Activated CD4-positive, alpha-beta T cell treated with anti-CD3 and anti-CD28 coated beads, Interleukin-2, Interleukin-4, amounts not matched to agents 100 ng/mL and 50 ng/mL, durations not matched to agents 16 hours and 8 hours (primary cell): ENCODE measurements around the gene GLI2.

Experiments used
- DNase-seq: peaks from one replicate; pipeline ENCODE4 v3.0.0-alpha.2; 2020; ENCODE audit warnings: low spot score

Gene GLI2

DNA sequence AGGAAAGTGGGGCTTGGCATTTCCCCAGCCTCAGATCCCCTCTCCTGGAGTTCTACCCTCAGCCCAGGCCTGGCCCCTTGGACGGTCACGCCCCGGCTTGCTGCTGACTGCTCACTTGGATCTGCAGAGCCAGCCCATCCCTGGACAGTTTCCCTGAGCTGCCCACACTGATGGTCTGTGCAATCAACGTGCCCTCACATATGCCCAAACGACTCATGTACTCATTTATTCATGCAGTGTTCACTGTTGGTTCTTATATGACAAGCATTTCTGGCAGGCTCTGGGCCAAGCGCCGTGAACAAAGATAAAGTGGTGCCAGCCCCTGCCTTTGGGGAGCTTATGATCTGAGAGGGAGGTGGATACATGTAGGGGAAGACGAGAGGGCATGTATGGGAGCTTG, 20.3 kb upstream of the GLI2 start:
- DNase-seq, result no peak

DNA sequence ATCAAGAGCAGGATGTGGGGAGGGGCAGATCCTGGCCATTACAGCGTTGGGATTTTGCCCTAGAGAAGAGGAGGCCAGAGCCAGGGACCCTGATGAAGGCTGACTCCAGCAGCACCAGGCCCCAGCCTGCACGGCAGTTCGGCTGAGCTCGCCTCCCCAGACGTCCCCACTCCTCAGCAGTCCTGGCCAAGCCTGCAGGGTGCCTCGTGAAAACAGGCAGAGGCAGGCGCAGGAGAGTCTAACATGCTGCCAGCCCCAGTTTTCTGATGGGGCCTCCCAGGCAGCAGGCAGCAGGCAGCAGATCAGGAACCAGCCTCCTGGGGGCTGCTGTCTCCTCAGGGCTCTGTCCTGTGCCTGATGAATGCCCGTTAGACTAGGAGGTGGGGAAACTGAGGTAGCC, 19.7 kb upstream of the GLI2 start:
- DNase-seq, result no peak

DNA sequence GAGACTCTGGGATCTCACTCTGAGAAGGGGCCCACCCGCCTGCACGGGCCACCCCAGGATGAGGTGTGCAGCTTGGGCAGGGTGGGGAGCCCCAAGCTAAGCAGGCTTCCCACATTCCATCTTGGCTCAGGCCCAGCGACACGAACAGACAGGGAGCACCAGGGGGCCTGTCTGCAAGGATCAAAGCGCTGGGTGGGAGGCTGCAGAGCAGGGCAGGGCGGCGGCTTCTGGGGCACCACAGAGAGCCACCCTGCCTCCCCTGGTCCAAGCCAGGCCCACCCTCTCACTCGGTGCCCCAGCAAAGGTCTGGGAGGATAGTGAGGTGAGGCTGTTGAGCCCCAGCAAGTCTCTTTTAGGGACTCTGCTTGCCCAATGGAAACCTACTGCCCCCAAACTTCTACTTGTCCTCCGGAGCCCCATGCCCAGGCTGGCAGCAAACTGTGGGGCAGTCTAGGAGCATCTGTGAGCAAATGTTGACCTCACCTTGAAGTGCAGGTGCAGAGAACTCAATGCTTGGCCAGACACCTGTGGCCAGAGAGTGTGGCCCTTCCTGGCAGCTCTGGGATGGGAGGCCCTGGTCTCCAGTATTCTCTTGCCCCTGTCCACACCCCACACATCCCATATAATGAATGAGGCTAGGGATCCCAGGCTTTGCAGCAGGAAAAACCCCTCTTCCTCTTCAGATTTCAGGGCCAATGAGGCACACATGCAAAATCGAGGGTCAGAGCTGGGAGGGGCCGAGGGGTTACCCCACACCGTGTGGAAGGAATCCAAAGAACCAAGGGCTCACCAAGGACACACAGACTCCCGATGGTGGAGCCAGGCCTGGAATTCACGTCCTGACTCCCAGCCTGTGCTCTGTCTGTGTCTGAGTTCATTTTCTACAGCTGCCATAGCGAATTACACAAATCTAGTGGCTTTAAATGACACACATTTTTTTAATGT, 18.8 kb upstream of the GLI2 start:
- DNase-seq, result no peak

DNA sequence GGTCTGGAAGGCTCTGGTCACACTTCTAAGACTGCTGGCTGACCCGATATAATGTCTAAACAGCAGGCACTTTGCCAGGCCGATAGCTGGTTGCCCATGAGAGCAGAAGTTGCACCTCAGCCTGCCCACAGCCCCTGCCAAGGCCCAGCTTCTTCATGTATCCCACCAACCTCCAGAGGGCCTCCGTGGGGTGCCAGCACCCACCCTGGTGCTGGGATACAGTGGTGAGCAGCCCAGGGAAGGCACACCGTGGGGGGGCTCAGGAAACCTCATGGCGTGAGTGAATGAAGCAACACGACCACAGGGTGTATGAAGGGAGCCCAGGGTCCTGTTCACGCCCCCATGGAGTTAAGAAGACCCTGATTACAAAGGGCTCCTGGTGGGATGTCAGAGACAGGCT, 16.2 kb upstream of the GLI2 start:
- DNase-seq, result no peak

DNA sequence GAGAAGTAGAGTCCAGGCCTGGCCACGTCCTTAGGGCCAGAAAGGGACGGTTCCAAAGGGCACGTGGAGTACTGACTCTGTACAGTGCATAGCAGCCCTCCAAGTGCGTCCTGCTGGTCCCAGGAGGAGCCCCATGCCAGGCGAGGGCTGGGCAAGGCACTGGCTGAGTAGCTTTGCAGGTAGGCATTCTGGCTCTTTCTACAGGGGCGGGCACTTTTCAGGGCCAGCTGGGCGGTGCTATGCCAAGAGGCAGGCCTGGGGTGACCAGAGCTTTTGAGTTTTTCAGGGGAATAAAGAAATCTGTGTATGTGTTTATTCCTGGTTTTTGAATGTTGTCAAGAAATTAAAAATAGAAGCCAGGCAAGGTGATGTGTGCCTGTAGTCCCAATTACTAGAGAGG, 15.4 kb upstream of the GLI2 start:
- DNase-seq, result no peak

DNA sequence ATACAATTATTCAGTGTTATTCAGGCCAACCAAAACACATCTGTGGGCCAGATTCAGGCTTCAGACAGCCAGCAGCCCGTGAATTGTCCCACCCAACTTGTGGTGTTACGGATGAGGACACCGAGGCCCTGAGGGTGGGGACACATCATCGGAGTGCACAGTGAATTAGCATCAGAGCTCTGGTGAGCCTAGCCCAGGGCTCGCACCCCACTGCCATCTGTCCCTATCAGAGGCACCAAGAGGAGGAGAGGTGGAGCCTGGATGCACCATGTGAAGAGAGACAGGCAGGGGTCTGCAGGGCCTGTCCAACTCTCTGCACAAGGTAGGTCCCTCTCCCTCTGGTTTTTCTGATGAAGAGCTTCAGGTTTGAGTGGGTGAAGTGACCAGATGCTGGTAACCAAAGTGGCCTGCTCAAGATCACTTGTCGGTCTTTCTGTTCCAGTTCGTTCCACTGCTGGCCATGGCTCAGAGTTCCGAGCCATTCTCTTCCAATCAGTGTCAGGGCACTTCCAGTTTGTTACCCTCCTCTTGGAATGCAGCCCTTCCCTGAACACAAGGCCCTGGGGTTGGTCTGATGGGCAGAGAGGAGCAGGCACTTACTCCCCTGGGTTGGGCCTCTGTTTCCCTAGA, 14.8 kb upstream of the GLI2 start:
- DNase-seq, result no peak

DNA sequence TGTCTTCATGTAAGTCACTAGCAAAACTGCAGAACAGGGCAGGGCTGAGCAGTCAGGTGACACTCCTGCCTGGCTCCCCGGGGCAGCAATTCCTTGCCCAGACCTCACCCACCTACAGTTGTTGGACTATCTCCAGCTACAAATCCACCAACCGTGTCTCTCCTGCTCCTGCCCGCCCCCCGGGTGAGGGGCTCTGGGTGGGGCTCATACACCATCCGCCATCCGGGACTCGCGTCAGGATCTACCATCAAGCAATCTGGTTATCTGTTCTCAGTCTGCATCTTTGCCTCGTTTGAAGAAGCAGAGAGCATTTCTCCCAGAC, 13.5 kb upstream of the GLI2 start:
- DNase-seq, result no peak

DNA sequence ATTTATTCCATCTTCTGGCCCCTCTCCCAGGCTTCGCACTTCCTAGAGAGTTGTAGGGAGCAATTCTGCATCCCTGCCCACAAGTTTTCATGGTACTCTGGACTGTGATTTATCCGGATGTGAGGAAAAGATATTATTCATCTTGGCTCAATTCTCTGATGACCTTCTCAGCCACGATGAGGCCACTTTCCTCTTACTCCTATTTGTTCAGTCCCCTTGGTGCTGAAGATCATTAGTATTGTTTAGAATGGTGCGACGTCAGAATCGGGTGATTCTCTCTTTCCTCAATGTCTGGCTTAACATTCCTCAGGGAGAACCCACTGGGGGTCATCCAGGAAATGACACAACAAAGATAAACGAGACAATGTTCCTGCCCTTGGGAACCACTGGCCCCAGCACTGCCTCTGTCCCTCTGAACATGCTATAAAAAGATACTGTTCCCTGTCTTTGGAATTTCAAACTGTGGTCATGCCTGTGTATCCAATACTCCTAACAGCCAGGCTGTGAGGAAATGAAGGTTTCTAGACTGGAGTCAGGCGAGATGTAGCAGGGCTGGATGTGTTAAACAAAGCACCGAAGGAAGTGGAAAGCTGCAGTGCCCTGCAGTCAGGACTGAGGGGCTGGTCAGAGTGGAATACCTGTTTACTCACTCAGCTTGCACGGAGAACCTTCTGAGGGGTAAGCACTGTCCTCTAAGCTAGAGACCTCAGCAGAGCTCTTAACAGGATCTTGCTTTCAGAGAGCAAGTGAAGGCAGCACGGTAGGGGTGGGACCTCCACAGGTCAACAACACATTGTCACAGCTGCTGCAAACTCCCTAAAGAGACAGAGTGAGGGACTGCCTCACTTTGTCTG, 12.9 kb upstream of the GLI2 start:
- no peak for DNase-seq

DNA sequence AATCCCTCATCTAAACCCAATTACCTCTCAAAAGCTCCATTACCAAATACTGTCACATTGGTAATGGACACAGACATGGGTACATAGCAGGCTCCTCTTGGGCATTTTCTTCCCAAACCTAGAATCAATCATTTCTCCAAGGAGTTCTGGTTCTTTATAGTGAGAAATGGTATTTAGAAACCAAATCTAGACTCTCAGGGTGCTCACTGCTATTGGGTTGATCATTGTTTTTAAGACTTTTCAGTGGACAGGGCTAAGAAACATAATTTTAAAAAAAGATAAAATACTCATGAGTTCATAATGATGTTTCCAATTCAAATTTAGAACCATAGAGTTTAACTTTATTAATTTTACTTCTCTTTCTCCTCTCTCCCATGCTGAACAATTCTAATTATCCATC, 9.4 kb upstream of the GLI2 start:
- no peak for DNase-seq

DNA sequence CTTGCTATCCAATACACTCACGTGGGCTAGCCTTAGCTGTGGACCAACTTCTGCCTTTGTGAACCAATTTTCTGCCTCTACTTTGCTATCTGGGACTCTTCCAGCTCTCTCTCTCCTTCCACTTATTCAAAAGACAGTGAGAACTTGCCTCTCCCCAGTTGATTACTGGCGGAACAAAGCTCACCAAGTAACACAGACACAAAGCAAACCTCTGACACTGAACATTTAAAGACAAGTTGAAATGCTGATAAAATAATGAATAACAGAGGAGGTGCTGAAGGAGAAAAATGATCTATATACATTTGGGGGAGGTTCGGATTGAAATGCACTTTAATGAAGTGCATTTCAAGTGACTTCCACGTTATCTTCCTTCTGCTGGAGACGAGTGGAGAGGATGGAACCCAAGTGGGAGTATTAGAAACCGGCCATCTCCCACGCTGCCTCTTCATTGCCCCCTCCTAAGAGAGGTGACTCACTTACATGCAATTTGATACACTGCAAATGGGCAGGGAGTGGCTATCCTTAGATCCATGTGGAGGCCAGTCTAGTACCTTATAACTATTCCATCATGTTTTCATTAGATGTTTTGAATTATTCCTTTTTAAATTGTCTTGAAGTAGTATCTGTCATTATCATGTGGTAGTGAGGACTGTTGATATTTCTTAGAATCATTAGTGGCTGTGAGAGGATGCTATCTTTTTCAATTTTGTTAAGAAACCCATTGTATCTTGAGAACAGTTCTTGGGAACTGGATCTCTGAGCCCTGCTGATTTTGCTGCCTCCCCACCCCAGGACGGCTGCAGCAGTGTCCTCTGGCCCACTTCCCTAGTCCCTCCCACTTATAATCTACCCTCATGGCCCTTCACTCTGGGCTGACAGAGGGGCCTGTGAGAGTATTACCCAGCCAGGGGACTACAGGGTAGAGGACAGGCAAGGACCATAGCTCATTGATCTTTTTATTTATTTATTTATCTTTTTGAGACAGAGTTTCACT, 6.0 kb upstream of the GLI2 start:
- no peak for DNase-seq

DNA sequence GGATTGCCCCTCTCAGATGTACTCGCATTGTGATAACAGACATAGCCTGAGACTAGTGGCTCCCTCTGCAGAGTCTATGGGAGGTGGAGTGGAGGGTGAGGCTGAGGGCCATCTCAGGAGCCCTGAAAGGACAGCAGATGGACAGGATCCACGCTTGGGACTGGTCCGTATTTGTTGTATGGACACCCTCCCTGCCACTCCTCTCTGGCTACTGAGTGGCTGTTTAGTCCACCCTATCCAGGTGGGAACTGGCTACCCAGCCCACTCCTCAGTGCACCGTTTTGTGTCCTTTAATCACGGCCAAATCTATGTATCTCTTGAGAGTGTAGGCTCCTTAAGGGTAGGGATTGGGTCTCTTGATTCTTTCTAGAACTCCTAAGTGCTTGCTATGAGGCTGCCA, 4.5 kb upstream of the GLI2 start:
- no peak for DNase-seq

DNA sequence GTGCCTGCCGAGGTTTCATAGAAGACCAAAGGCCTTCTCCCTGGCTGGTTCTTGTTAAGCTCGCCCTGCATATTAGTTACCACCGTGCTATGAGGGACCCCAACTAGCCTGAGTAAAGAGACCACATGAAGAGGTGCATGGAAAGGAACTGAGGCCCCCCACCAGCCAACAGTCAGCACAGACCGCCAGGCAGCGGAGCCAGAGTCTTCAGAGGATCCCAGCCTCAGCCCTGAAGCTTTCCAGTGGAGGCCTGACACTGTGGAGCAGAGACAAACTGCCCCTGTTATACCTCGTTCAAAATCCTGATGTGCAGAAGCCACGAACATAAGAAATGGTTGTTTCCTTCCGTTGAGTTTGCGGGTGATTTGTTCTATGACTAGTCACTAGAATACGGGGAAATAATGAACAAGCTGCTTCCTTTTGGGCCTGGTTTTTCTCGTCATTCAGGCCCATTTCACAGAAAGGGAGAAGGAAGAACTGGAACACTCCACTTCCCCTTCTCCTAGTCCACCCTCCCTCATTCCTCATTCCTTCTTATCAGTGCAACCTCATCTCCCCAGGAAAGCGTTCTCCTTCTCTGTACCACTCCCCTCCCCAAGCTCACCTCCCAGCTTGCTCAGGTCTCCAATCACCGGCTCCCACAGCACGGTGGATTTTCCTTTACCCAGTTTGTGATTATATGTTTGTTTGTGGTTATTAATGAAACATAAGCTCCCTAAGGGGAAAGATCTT, 3.0 kb upstream of the GLI2 start:
- peak; percentile 10 for DNase-seq

DNA sequence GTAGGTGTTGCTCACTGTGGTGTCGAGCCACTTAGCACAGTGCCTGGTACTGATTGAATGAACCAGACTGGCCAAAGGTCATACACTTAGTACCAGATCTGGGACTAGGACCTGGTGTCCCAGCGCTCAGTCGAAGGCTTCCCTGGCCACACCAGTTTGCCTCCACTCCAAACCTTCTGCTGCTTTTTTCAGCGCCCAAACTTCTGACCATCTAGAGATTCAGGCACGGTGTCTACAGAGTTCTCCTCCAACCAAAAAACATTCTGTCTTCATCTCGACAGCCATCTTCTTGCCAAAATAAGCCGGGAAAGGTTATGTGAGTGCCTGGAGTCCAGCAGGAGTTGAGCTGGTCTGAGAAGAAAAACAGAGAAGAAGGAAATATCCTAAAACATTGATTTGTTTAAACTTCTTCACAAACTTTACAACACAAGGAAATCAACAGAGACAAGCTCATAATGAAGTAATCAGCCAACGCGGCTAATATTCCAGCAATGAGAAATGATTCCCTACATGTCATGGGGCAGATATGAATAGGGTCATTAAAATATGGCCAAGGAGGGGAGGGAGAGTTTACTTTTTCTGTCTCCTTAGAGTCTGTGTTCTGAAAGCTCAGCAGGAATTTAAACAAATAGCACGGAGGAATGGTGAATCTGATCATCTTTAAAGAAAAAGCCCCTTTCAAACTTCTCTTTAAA, 2.3 kb upstream of the GLI2 start:
- DNase-seq, result no peak

DNA sequence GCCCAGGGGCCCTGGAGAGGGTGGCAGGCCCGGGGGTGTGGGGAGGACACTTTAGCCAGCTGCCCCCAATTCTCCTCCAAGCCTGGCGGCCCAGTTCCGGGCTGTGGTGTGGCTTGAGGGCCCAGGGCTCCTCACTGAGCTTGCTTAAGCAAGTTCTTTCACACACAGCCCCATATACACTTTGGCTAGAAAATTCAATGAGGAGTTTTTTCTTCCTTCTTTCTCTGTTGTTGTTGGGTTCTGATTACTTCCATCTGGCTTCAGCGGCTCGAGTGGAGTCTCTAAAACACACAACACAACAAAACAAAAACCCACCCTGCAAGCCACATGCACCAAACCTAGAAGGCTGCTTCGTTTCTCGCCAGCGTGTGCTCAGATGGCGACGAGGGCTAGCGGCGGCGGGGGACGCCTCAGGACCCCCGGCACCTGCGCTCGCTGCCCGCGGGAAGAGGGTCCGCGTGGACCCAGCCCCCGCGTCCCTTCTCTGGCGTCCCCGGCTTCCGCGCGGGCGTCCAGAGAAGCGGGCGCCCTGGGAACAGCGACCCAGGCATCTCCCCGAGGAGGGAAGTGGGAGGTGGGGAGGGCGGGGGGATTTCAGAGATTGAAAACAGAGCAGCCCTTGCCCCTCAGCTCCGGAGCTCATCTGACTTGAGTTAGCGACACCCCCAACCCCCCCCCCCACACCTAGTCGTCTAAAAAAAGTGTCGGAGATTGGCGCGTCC, 577 bp upstream of the GLI2 start:
- DNase-seq, result no peak

DNA sequence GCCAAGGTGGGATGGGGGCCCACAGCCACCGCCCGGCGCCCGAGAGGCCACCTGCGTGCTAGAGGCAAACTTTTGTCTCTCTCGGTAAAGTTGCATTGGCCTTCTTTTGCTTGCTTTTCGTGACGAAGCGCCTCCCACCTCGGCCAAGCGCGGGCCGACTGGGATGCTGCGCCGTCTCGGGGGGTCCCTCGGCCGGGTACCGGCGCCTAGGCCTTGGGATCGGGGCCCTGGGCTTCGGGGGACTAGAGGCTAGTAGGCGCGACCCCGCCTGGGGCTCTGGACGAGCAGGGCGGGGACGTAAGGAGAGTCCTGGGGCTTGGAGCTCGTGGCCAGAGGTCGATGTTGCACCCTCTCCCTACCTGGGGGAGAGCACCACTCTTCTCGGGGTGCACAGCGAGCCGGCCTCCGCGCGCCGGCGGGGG, 545 bp downstream of the GLI2 start:
- no peak for DNase-seq

DNA sequence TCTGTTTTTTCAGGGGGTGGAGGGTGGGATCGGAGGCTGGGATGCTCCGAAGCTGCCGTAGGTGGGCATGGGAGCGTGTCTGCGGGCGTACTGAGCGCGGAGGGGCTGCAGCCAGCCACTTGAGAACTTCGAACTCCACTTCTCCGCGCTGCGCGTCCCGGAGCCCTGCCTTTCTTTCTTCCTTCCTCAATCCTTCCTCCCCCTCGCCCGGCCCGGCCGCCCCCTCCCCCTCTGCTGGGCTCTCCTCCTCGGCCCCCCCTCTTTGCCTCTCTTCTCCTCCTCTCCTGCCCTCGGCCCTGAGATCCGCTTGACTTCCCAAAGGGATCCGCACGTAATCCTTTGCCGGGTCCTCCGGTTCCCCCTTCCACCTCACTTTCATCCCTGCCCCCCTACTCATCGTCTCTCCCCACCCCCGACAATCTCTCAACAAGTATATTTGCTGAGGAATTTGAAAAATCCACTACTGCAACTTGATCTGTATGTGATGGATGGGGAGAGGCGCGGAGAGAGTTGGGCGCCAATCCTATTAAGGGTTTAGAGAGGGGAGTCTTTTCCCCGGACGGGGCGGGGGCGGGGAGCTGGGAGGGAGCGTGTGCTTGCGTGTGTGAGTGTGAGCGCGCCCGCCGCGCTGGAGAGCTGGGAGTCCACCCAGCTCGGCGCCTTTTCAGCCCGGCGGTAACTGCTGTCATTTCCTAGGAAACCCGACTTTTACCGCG, 1.1 kb downstream of the GLI2 start:
- DNase-seq, result no peak

DNA sequence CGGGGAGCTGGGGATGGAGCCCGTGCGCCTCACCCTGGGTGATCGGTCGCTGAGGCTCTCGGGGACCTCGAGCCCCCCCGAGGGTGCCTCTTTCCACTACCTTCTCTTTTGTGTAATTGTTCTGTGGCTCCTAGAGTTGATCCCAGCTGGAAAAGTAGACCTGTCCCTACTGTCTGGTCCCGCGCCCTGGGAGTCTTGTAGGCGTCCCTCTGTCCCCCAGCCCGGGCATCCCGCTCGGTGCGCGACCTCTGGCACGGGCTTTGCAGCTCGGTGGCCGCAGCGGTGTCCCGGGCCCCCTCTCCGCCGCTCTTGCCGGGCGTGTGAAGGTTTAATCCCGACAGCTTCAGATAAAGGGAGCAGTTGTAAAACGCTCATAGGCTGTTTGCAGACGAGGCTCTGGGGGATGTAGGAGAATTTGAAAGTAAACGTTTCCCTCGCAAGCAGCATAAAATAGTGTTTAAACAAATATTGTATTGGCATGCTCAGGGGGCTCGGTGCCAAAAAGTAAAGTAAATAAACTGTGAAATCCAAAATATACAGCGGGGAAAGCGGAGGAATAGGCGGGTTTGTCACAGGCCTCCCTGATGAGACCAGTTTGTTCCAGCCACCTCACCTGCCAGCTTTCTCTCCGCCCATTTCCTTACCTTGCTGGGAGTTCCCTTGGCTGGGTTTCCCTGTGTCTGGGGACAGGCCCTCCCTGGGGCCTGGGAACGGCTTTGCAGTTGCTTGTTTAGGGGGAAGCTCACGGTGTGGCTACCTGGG, 1.9 kb downstream of the GLI2 start:
- DNase-seq, result no peak

DNA sequence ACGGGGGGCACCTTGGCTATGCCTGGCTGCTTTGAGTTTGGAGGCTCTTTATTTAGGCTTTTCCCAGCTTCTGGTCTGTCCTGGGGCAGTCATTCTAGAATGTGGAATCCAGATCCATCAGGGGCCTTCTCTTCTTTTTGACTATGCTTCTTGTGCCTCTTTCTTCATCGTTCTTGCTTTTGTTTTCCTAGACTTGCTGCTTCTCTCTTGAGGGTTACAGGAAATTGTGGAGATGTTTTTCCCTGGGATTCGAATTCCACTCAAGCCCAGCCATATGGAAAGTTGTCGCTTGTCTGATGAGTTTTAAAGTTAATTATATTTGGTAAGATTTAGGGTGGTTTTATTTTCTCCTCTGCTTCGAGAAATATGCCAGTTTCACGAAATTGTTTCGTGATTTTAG, 2.4 kb downstream of the GLI2 start:
- DNase-seq, result no peak
